Endothelial cell of umbilical vein (primary cell): ENCODE data around the gene MYO18A. TPM values are rescaled to one million over a fixed set of nuclear protein-coding genes. Genes with fewer than 3 reads are reported as not detected.

Experiments used
- BruUV-seq: library from RNA; stranded (reverse); fragments of 400-500 nt; replicated peaks from 2 replicates; lab custom pipeline; 2021; lab: Mats Ljungman, UMichigan
- CTCF ChIA-PET: fragments of 300-600, 350-600 bp; sonication (Branson Sonifier 250); formaldehyde crosslinking; loops from one replicate; lab custom pipeline; 2021; ENCODE audit warnings: antibody characterized with exemption, inconsistent platforms; lab: Charles Lee
- POLR2A ChIA-PET: fragments of 300-600, 350-600 bp; sonication (Branson Sonifier 250); formaldehyde crosslinking; loops from one replicate; lab custom pipeline; 2021; ENCODE audit warnings: antibody characterized with exemption, inconsistent platforms; lab: Charles Lee
- DNase-seq: peaks from one replicate; pipeline ENCODE4 v3.0.0-alpha.2; 2011; ENCODE audit warnings: low read depth, low spot score
- FAIRE-seq: peaks from 2 replicates; lab custom pipeline; 2011; peaks lifted over from hg19 to GRCh38; lab: Jason Lieb, UNC
- H2AFZ ChIP-seq: 2 replicates; pipeline ENCODE4 v1.6.0; 2012; ENCODE audit warnings: low read depth, low read length, control low read depth, inconsistent platforms
- H3K27ac ChIP-seq: 2 replicates; pipeline ENCODE4 v1.5.1; 2011; ENCODE audit warnings: low read depth, mild to moderate bottlenecking, control low read depth, low read length, moderate library complexity; ENCODE audit not compliant: insufficient read depth
- H3K27me3 ChIP-seq, 2 experiments: 2 replicates each; pipeline versions ENCODE4 v1.6.0 to v1.6.1; 2011; ENCODE audit warnings: low read length in 2 of 2, mixed read lengths in 1 of 2; ENCODE audit not compliant: control insufficient read depth in 2 of 2, insufficient read depth in 2 of 2
- H3K36me3 ChIP-seq, 2 experiments: 2 replicates in 1 of 2; 3 replicates in 1 of 2; pipeline ENCODE4 v1.5.1; 2011; ENCODE audit warnings: low read length in 2 of 2, mild to moderate bottlenecking in 1 of 2, moderate library complexity in 1 of 2; ENCODE audit not compliant: control insufficient read depth in 2 of 2, insufficient read depth in 2 of 2; ENCODE audit errors: extremely low read depth in 1 of 2
- H3K4me1 ChIP-seq: 3 replicates; pipeline ENCODE4 v1.5.1; 2011; ENCODE audit warnings: mild to moderate bottlenecking, low read length; ENCODE audit not compliant: control insufficient read depth, insufficient read depth; ENCODE audit errors: extremely low read depth
- H3K4me2 ChIP-seq: 2 replicates; pipeline ENCODE4 v1.6.1; 2011; ENCODE audit warnings: low read length, control low read depth, mixed read lengths; ENCODE audit not compliant: insufficient read depth
- H3K4me3 ChIP-seq, 3 experiments: fragments of 200-600 bp in 1 of 3; sonication (generic), shearing (Covaris generic) in 1 of 3; replicated peaks in 1 of 3; 2 replicates each; pipeline ENCODE4 v1.5.1; 2011 to 2016; ENCODE audit warnings: control low read depth in 3 of 3, low read length in 3 of 3, mild to moderate bottlenecking in 2 of 3, inconsistent platforms in 1 of 3, low read depth in 1 of 3, moderate library complexity in 1 of 3; ENCODE audit not compliant: insufficient read depth in 1 of 3
- H3K79me2 ChIP-seq: 2 replicates; pipeline ENCODE4 v1.6.0; 2012; ENCODE audit warnings: low read length, inconsistent platforms; ENCODE audit not compliant: control insufficient read depth, insufficient read depth
- H3K9ac ChIP-seq: replicated peaks from 2 replicates; pipeline ENCODE3; 2011; ENCODE audit warnings: low read length, control low read depth; ENCODE audit not compliant: insufficient read depth; ENCODE audit errors: extremely low read depth
- H3K9me1 ChIP-seq: replicated peaks from 3 replicates; pipeline ENCODE4 v1.6.0; 2011; ENCODE audit warnings: mild to moderate bottlenecking, low read length; ENCODE audit not compliant: control insufficient read depth, insufficient read depth; ENCODE audit errors: extremely low read depth
- H3K9me3 ChIP-seq: replicated peaks from 2 replicates; pipeline ENCODE4 v1.5.1; 2012; ENCODE audit warnings: low read length, inconsistent platforms; ENCODE audit not compliant: control insufficient read depth, insufficient read depth
- H4K20me1 ChIP-seq: replicated peaks from 2 replicates; pipeline ENCODE3; 2011; ENCODE audit warnings: mild to moderate bottlenecking, low read length; ENCODE audit not compliant: control insufficient read depth, insufficient read depth; ENCODE audit errors: extremely low read depth
- EZH2 ChIP-seq: IDR thresholded peaks from 2 replicates; pipeline ENCODE4 v1.6.1; 2012; ENCODE audit warnings: borderline replicate concordance, low read depth, mild to moderate bottlenecking, moderate library complexity, low read length, inconsistent platforms; ENCODE audit not compliant: severe bottlenecking
- FOS ChIP-seq: IDR thresholded peaks from 2 replicates; pipeline ENCODE4 v1.6.1; 2011; ENCODE audit warnings: mild to moderate bottlenecking, low read length, moderate library complexity, borderline replicate concordance; ENCODE audit not compliant: insufficient read depth
- GATA2 ChIP-seq: IDR thresholded peaks from 2 replicates; pipeline ENCODE4 v1.7.0; 2011; ENCODE audit warnings: low read depth, mild to moderate bottlenecking, moderate library complexity, mixed read lengths, low read length; ENCODE audit not compliant: insufficient read length, insufficient read depth
- JUN ChIP-seq: IDR thresholded peaks from 2 replicates; pipeline ENCODE4 v1.6.1; 2011; ENCODE audit warnings: borderline replicate concordance, low read depth; ENCODE audit not compliant: insufficient read length, insufficient read depth
- MYC ChIP-seq: IDR thresholded peaks from one replicate; pipeline ENCODE4 v1.6.1; 2011; ENCODE audit warnings: mild to moderate bottlenecking, low read depth, low read length
- POLR2A ChIP-seq: IDR thresholded peaks from 2 replicates; pipeline ENCODE4 v1.6.1; 2012; ENCODE audit warnings: low read depth, mild to moderate bottlenecking, control low read depth, low read length
- POLR2AphosphoS5 ChIP-seq: IDR thresholded peaks from 2 replicates; pipeline ENCODE4 v1.6.1; 2012; ENCODE audit warnings: low read depth, mild to moderate bottlenecking, control low read depth, low read length, moderate library complexity; ENCODE audit not compliant: insufficient read depth
- dilution Hi-C: fragments of 300-500 bp; cut with MboI; formaldehyde crosslinking; loops from one replicate; pipeline ENCODE4 v1.15.0; 2019; ENCODE audit warnings: low sequenced_read_pairs; ENCODE audit not compliant: extremely low pct_ligation_motif_present
- intact Hi-C: fragments of 100-400 bp; cut with micrococcal nuclease; formaldehyde crosslinking; loops from one replicate; pipeline ENCODE4 v1.10.0; 2022
- polyA plus RNA-seq, 4 experiments: library from polyadenylated mRNA; depleted of rRNA in 3 of 4; stranded (reverse) in 3 of 4; unstranded in 1 of 4; fragments of >200 nt; gene quantifications; 2 replicates each; pipeline versions ENCODE4 v1.2.1 to v1.2.3, GENCODE V29; 2011 to 2012; ENCODE audit warnings: missing spikeins in 1 of 4
- total RNA-seq: library from RNA; stranded (reverse); gene quantifications from 2 replicates; pipeline ENCODE4 v1.2.3, GENCODE V29; 2021
- TF ChIP-seq, protein P1 (sequence below): IDR thresholded peaks from 2 replicates; pipeline ENCODE4 v1.6.1; 2011; ENCODE audit not compliant: insufficient read depth, insufficient read length
- TF ChIP-seq, protein P2 (sequence below), 2 donors: IDR thresholded peaks; 1 replicate in 1 of 2; 2 replicates in 1 of 2; pipeline ENCODE4 v1.5.1; 2011; ENCODE audit warnings: low read length in 2 of 2, mild to moderate bottlenecking in 2 of 2, moderate library complexity in 2 of 2, control low read depth in 1 of 2, inconsistent platforms in 1 of 2, low read depth in 1 of 2; ENCODE audit not compliant: insufficient read depth in 1 of 2; ENCODE audit errors: extremely low read depth in 1 of 2

Gene MYO18A
- total and polyA plus RNA-seq, 2 donors (not counting 3 experiments of a cell fraction or from before 2014, with no cell fraction given): 3.9 to 28.3 TPM

DNA sequence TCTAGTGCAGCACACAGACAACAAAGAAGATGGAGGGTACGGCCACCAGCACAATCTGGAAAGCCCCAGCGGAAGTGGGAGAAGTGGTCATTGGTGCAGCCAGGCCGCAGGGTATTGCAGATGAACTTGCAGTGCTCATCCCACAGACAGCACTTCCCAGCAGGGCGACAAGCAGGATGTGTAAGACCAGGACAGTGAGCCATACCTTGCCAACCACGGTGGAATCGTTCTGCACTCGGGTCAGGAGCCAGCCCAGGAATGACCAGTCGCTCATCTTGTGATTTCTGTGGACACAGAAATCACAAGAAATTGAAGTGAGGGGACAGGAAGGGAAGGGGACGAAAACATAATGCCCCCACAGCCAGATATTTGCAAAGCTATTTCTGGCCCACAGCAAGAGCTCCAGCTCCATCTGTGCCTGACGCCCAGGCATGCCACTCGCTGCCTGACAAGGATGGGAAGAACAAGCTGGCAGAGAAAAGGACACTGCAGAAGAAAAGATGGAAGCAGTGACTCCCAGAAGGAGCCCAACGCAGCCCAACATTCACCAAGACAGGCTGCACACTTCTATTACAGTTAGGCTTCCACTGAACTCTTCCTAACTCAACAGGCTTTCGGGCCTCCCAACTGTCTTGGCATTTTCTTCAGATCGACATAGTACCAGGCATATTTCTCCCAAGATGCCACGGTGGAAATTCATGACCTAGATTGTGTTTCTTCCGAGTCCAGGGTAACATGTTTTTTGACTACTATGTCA lies 17.5 kb upstream of the MYO18A start:
- H2AFZ ChIP-seq: no peak overlapping the region
- no peak for FAIRE-seq
- no peaks in the 10 kb centered on the region for H3K9me1 ChIP-seq
- peaks cover 8 to 15% of the 10 kb centered on the region in 2 experiments for H3K27me3 ChIP-seq
- no peaks in the 10 kb centered on the region for H3K36me3 ChIP-seq
- no peak for DNase-seq
- H3K4me3 ChIP-seq: no peak overlapping the region
- no peak overlapping the region for H3K4me2 ChIP-seq
- dilution Hi-C loops (no loop called here), intact Hi-C loops (loop anchor here (2.0 kb wide), 1 partner anchor 21 kb away; no protein-coding TSS in a partner anchor)
- CTCF ChIA-PET: interaction anchor here (0.8 to 1.2 kb wide), 4 partner anchors 18 to 232 kb away, joined by 3 to 4 read pairs (median 3); partner anchors contain the start of gene MYO18A
- H3K4me1 ChIP-seq: no peaks in the 10 kb centered on the region
- no peaks in the 10 kb centered on the region for H3K9me3 ChIP-seq
- H3K79me2 ChIP-seq: no peaks in the 10 kb centered on the region
- no peak overlapping the region for H3K9ac ChIP-seq
- no peak for TF ChIP-seq JUN
- H4K20me1 ChIP-seq: no peaks in the 10 kb centered on the region
- BruUV-seq: no TSS peak
- POLR2A ChIA-PET: no interaction called here
- H3K27ac ChIP-seq: no peak overlapping the region

DNA sequence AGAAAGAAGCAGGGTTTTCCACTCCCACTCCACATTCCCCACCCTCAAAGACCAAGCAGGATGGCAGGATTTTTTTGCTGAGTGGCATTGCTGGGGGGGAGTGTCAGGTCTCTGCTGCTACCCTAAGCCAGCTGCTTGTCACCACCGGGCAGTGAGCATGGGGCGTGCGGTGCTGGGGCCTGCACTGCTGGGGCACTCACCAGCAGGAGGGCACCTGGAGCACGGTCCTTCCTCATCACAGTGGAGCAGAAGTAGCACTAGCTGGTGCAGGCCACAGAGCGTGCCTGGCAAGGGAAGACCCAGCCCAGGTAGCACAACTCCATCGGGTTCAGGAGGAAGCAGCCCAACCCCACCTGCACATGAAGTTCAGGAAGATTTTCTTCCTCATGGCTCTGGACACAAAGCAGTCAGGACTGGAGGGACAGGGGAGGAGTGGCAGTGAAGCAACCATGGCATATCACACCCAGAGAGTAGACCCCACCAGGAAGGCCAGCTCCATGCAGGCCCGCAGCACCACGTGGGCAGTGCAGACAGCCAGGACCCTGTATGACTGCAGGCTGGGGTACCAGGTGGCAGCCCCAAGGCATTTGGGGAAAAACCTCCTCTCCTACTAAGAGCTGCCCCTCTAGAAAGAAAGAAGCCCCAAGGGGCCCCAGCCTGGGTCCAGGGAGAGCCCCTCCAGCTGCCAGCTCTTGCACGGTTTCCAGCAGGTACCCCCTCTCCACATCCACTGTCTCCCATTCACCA lies 16.7 kb upstream of the MYO18A start:
- DNase-seq: no peak
- BruUV-seq: no TSS peak
- Histone ChIP-seq H3K27me3 (peaks cover 10 to 15% of the 10 kb centered on the region in 2 experiments), H3K36me3 (no peaks in the 10 kb centered on the region), H3K79me2 (no peaks in the 10 kb centered on the region), H3K4me2 (no peak overlapping the region), H3K27ac (no peak overlapping the region), H2AFZ (no peak overlapping the region), H3K4me3 (no peak overlapping the region), H3K9ac (no peak overlapping the region), H3K9me3 (no peaks in the 10 kb centered on the region), H3K9me1 (no peaks in the 10 kb centered on the region), H3K4me1 (no peaks in the 10 kb centered on the region), H4K20me1 (no peaks in the 10 kb centered on the region)
- ChIA-PET CTCF (interaction anchor here (1.1 to 2.5 kb wide), 5 partner anchors 11 to 48 kb away, joined by 3 to 10 read pairs (median 4); partner anchors contain the start of gene MYO18A), POLR2A (no interaction called here)
- intact Hi-C loops (loop anchor here (2.0 kb wide), 1 partner anchor 20 kb away; no protein-coding TSS in a partner anchor), dilution Hi-C loops (no loop called here)
- no peak for FAIRE-seq
- TF ChIP-seq POLR2A (no peak), JUN (no peak), MYC (no peak), FOS (no peak), EZH2 (no peak), GATA2 (no peak), POLR2AphosphoS5 (no peak)
- TF ChIP-seq, protein P1, sequence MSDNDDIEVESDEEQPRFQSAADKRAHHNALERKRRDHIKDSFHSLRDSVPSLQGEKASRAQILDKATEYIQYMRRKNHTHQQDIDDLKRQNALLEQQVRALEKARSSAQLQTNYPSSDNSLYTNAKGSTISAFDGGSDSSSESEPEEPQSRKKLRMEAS: no peak
- TF ChIP-seq, protein P2, sequence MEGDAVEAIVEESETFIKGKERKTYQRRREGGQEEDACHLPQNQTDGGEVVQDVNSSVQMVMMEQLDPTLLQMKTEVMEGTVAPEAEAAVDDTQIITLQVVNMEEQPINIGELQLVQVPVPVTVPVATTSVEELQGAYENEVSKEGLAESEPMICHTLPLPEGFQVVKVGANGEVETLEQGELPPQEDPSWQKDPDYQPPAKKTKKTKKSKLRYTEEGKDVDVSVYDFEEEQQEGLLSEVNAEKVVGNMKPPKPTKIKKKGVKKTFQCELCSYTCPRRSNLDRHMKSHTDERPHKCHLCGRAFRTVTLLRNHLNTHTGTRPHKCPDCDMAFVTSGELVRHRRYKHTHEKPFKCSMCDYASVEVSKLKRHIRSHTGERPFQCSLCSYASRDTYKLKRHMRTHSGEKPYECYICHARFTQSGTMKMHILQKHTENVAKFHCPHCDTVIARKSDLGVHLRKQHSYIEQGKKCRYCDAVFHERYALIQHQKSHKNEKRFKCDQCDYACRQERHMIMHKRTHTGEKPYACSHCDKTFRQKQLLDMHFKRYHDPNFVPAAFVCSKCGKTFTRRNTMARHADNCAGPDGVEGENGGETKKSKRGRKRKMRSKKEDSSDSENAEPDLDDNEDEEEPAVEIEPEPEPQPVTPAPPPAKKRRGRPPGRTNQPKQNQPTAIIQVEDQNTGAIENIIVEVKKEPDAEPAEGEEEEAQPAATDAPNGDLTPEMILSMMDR (IDR thresholded peaks at IDR 0.05; ENCODE audit: extremely low read depth in 1 of 2, insufficient read depth in 1 of 2, low read depth in 1 of 2, low read length in 2 of 2): no peak
